GM23248 (cell line): Measurements from ENCODE around the gene SUGCT.

Source experiments
- EZH2 ChIP-seq: fragments of 200-600 bp; sonication (generic); IDR thresholded peaks from 2 replicates; pipeline ENCODE4 v1.6.1; 2018; ENCODE audit warnings: antibody characterized with exemption, mild to moderate bottlenecking; ENCODE audit not compliant: insufficient read depth, poor library complexity, severe bottlenecking
- EZH2phosphoT487 ChIP-seq: fragments of 200-600 bp; sonication (generic); IDR thresholded peaks from 2 replicates; pipeline ENCODE4 v1.6.1; 2018; ENCODE audit warnings: antibody characterized with exemption, moderate library complexity, mild to moderate bottlenecking, low read depth; ENCODE audit not compliant: insufficient read depth

GRCh38 chr7:40350100-40350499 lies 215.3 kb downstream of the SUGCT start:
- no peak for TF ChIP-seq EZH2
- TF ChIP-seq EZH2phosphoT487, result no peak
